Measurements from ENCODE around the gene MTMR12. TPM values are rescaled to one million over a fixed set of nuclear protein-coding genes. Genes with fewer than 3 reads are reported as not detected.

The MTMR12 gene
- total and polyA plus RNA-seq, 2 donors from 2014 or later: 9.3 to 52.8 TPM

- TF ChIP-seq CTCF (IDR thresholded peaks at IDR 0.05; ENCODE audit: borderline replicate concordance, extremely low read depth, insufficient read depth): no peak
- no peak overlapping the region for H3K27ac ChIP-seq (ENCODE audit: low read depth in 2 of 2, low read length in 2 of 2)
- H3K4me1 ChIP-seq (ENCODE audit: control insufficient read depth in 2 of 3, insufficient read depth in 2 of 3, low read depth in 1 of 3, low read length in 3 of 3): peaks cover 0 to 20% (median under 1%) of the 10 kb centered on the region in 3 donors
- no peaks in the 10 kb centered on the region for H3K27me3 ChIP-seq (ENCODE audit: control insufficient read depth, insufficient read depth, low read length)
- FAIRE-seq (no peak), DNase-seq (no peak)
- H3K9me3 ChIP-seq (ENCODE audit: control insufficient read depth in 2 of 3, insufficient read depth in 1 of 3, low read length in 3 of 3): no peaks in the 10 kb centered on the region
- no peak overlapping the region for H3K9ac ChIP-seq (ENCODE audit: low read length in 3 of 3)
- intact Hi-C loops (cut with DNase I): loop anchor here (10.0 kb wide), 1 partner anchor 85 kb away; no protein-coding TSS in a partner anchor
- H3K4me3 ChIP-seq (ENCODE audit: low read length in 3 of 3): no peak overlapping the region
- peaks cover 3 to 33% (median 10%) of the 10 kb centered on the region in 3 donors for H3K36me3 ChIP-seq (ENCODE audit: control insufficient read depth in 2 of 3, insufficient read depth in 3 of 3, low read length in 3 of 3)
Measured at GRCh38 chr5:32239385-32239784, 73.4 kb downstream of the MTMR12 start.

DNA sequence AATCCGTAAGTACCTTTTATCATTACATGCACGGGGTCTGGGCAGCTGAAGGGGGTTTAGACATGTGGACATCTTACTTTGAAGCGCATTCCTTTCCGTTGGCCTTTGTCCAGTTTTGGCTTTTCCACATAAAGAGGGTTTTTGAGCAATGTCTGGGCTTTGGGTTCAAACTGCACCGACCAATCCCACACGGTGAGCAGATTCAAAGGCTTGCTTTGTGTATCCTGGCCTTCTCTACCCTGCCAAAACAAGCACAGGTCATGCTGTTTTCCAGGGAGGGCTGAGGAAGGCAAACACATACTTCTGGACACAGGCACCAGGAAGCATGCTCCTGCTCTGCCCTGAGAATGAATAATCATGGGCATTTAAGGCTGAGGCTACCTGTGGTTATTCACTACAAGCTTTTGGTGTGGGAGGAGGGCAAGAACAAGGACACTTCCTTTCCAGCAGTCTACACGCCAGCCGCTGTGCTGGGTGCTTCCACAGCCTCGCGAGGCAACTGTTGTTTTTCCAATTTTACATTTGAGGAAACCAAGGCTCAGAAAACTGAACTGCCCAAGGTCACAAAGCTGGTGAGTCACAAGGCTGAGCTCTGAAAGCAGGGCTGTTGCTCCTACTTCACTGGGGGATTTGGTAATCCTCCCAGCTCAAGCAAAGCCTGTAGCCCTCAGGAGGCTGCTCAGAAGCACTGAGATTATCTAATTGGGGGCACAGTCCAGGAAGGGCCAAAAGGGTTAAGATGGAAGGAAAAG lies 78.9 kb downstream of the MTMR12 start:
- intact Hi-C loops (cut with DNase I): loop anchor here (10.0 kb wide), 1 partner anchor 91 kb away; no protein-coding TSS in a partner anchor
- no peak overlapping the region for H3K9ac ChIP-seq (ENCODE audit: low read length in 3 of 3)
- peaks cover 0 to 22% (median 22%) of the 10 kb centered on the region in 3 donors for H3K4me1 ChIP-seq (ENCODE audit: control insufficient read depth in 2 of 3, insufficient read depth in 2 of 3, low read depth in 1 of 3, low read length in 3 of 3)
- H3K27me3 ChIP-seq (ENCODE audit: control insufficient read depth, insufficient read depth, low read length): no peaks in the 10 kb centered on the region
- no peak for FAIRE-seq
- H3K9me3 ChIP-seq (ENCODE audit: control insufficient read depth in 2 of 3, insufficient read depth in 1 of 3, low read length in 3 of 3): no peaks in the 10 kb centered on the region
- H3K27ac ChIP-seq (ENCODE audit: low read depth in 2 of 2, low read length in 2 of 2): peak overlapping the region; percentile 18 to 53
- no peak overlapping the region for H3K4me3 ChIP-seq (ENCODE audit: low read length in 3 of 3)
- peak in 1 of 5 donors; percentile 11 for DNase-seq
- no peak for TF ChIP-seq CTCF (IDR thresholded peaks at IDR 0.05; ENCODE audit: borderline replicate concordance, extremely low read depth, insufficient read depth)
- peaks cover 3 to 18% (median 12%) of the 10 kb centered on the region in 3 donors for H3K36me3 ChIP-seq (ENCODE audit: control insufficient read depth in 2 of 3, insufficient read depth in 3 of 3, low read length in 3 of 3)

GRCh38 chr5:32233220-32233695 lies 79.5 kb downstream of the MTMR12 start:
- Histone ChIP-seq H3K4me3 (ENCODE audit: low read length in 3 of 3) (no peak overlapping the region), H3K27ac (ENCODE audit: low read depth in 2 of 2, low read length in 2 of 2) (peak overlapping the region; percentile 18 to 88), H3K36me3 (ENCODE audit: control insufficient read depth in 2 of 3, insufficient read depth in 3 of 3, low read length in 3 of 3) (peaks cover 3 to 18% (median 10%) of the 10 kb centered on the region in 3 donors), H3K9me3 (ENCODE audit: control insufficient read depth in 2 of 3, insufficient read depth in 1 of 3, low read length in 3 of 3) (no peaks in the 10 kb centered on the region), H3K9ac (ENCODE audit: low read length in 3 of 3) (peak overlapping the region in 1 of 3 donors; percentile 24), H3K4me1 (ENCODE audit: control insufficient read depth in 2 of 3, insufficient read depth in 2 of 3, low read depth in 1 of 3, low read length in 3 of 3) (peaks cover 0 to 22% (median 22%) of the 10 kb centered on the region in 3 donors), H3K27me3 (ENCODE audit: control insufficient read depth, insufficient read depth, low read length) (no peaks in the 10 kb centered on the region)
- DNase-seq: peak in 1 of 5 donors; percentile 11
- intact Hi-C loops (cut with DNase I): loop anchor here (10.0 kb wide), 1 partner anchor 92 kb away; no protein-coding TSS in a partner anchor
- no peak for FAIRE-seq
- TF ChIP-seq CTCF (IDR thresholded peaks at IDR 0.05; ENCODE audit: borderline replicate concordance, extremely low read depth, insufficient read depth): no peak

Measured in kidney (tissue), 14 donors.